Neural crest cell (in vitro differentiated cells): Measurements from ENCODE around the gene TMEM69. TPM values are rescaled to one million over a fixed set of nuclear protein-coding genes. Genes with fewer than 3 reads are reported as not detected.
"Not testable (repeated sequence)": the region's sequence is repeated elsewhere in the genome, so short reads cannot be mapped to it uniquely, and the experiment has no call there.

Experiments
- DNase-seq: peaks from one replicate; pipeline ENCODE4 v3.0.0; 2021; ENCODE audit warnings: low read depth, mixed read lengths, low spot score
- H3K27ac Mint-ChIP-seq: one replicate; pipeline ENCODE4 v1.8.0; 2021; ENCODE audit warnings: mild to moderate bottlenecking, mixed read lengths; ENCODE audit not compliant: unreplicated experiment
- H3K27me3 Mint-ChIP-seq: 2 replicates; pipeline ENCODE4 v1.8.0; 2021; ENCODE audit warnings: low read depth, mild to moderate bottlenecking, mixed read lengths
- H3K36me3 Mint-ChIP-seq: 2 replicates; pipeline ENCODE4 v1.8.0; 2021; ENCODE audit warnings: low read depth, mild to moderate bottlenecking, mixed read lengths
- H3K4me1 Mint-ChIP-seq: 2 replicates; pipeline ENCODE4 v1.8.0; 2021; ENCODE audit warnings: mixed read lengths
- H3K4me3 Mint-ChIP-seq: one replicate; pipeline ENCODE4 v1.8.0; 2021; ENCODE audit warnings: mild to moderate bottlenecking, mixed read lengths
- H3K9me3 Mint-ChIP-seq: 2 replicates; pipeline ENCODE4 v1.8.0; 2021; ENCODE audit warnings: mixed read lengths
- CTCF ChIP-seq: fragments of 200-600 bp; sonication (generic); conservative IDR thresholded peaks from 2 replicates; pipeline ENCODE4 v1.5.0; 2021; ENCODE audit warnings: antibody characterized with exemption, mild to moderate bottlenecking
- total RNA-seq: library from RNA; stranded (reverse); gene quantifications from 2 replicates; pipeline ENCODE4 v1.2.1, GENCODE V29; 2021

TMEM69 gene
- total RNA-seq, 1 donor from 2014 or later = 29.6 TPM

GRCh38 chr1:45716700-45717099 lies 28.7 kb downstream of the TMEM69 start:
- no peak for TF ChIP-seq CTCF
- H3K4me1 Mint-ChIP-seq = no peaks in the 10 kb centered on the region
- no peak for DNase-seq
- no peak overlapping the region for H3K27ac Mint-ChIP-seq
- H3K36me3 Mint-ChIP-seq = peaks cover 7% of the 10 kb centered on the region
- no peak overlapping the region for H3K4me3 Mint-ChIP-seq
- H3K27me3 Mint-ChIP-seq = no peaks in the 10 kb centered on the region
- H3K9me3 Mint-ChIP-seq = no peaks in the 10 kb centered on the region

GRCh38 chr1:45717386-45717785 lies 29.4 kb downstream of the TMEM69 start:
- H3K4me3 Mint-ChIP-seq, H3K36me3 Mint-ChIP-seq, H3K9me3 Mint-ChIP-seq, H3K27me3 Mint-ChIP-seq, H3K27ac Mint-ChIP-seq, DNase-seq, H3K4me1 Mint-ChIP-seq: not testable (repeated sequence)

GRCh38 chr1:45718289-45718688 lies 30.3 kb downstream of the TMEM69 start:
- DNase-seq = no peak
- H3K9me3 Mint-ChIP-seq = peaks cover 4% of the 10 kb centered on the region
- no peak for TF ChIP-seq CTCF
- no peaks in the 10 kb centered on the region for H3K4me1 Mint-ChIP-seq
- peaks cover 9% of the 10 kb centered on the region for H3K36me3 Mint-ChIP-seq
- H3K27ac Mint-ChIP-seq = no peak overlapping the region
- no peaks in the 10 kb centered on the region for H3K27me3 Mint-ChIP-seq
- no peak overlapping the region for H3K4me3 Mint-ChIP-seq

GRCh38 chr1:45721207-45721606 lies 33.2 kb downstream of the TMEM69 start:
- H3K27ac Mint-ChIP-seq = no peak overlapping the region
- DNase-seq = no peak
- no peak for TF ChIP-seq CTCF
- no peak overlapping the region for H3K4me3 Mint-ChIP-seq
- H3K36me3 Mint-ChIP-seq = peaks cover 9% of the 10 kb centered on the region
- H3K9me3 Mint-ChIP-seq = peaks cover 4% of the 10 kb centered on the region
- no peaks in the 10 kb centered on the region for H3K4me1 Mint-ChIP-seq
- no peaks in the 10 kb centered on the region for H3K27me3 Mint-ChIP-seq

GRCh38 chr1:45722809-45723208 lies 34.8 kb downstream of the TMEM69 start:
- Mint-ChIP-seq H3K27ac (no peak overlapping the region), H3K36me3 (peaks cover 9% of the 10 kb centered on the region), H3K27me3 (no peaks in the 10 kb centered on the region), H3K9me3 (peaks cover 4% of the 10 kb centered on the region), H3K4me1 (no peaks in the 10 kb centered on the region), H3K4me3 (no peak overlapping the region)
- TF ChIP-seq CTCF = no peak
- DNase-seq = no peak

GRCh38 chr1:45723248-45723930 lies 35.4 kb downstream of the TMEM69 start:
- no peak for TF ChIP-seq CTCF
- peaks cover 9% of the 10 kb centered on the region for H3K36me3 Mint-ChIP-seq
- H3K4me1 Mint-ChIP-seq = no peaks in the 10 kb centered on the region
- H3K4me3 Mint-ChIP-seq = no peak overlapping the region
- H3K27me3 Mint-ChIP-seq = no peaks in the 10 kb centered on the region
- DNase-seq = no peak
- peaks cover 4% of the 10 kb centered on the region for H3K9me3 Mint-ChIP-seq
- H3K27ac Mint-ChIP-seq = no peak overlapping the region

GRCh38 chr1:45726007-45726406 lies 38.0 kb downstream of the TMEM69 start:
- H3K9me3 Mint-ChIP-seq, H3K27ac Mint-ChIP-seq, DNase-seq, H3K27me3 Mint-ChIP-seq, H3K36me3 Mint-ChIP-seq, H3K4me1 Mint-ChIP-seq, H3K4me3 Mint-ChIP-seq: not testable (repeated sequence)
